Ishikawa (cell line): Measurements from ENCODE around the gene RMDN3.

ENCODE experiments used
- CEBPB ChIP-seq: IDR thresholded peaks from 2 replicates; pipeline ENCODE4 v1.6.1; 2012
- CREB1 ChIP-seq: IDR thresholded peaks from 2 replicates; pipeline ENCODE4 v1.6.1; 2012; ENCODE audit warnings: low read depth
- EGR1 ChIP-seq: IDR thresholded peaks from 2 replicates; pipeline ENCODE4 v1.6.1; 2012
- EP300 ChIP-seq: IDR thresholded peaks from 2 replicates; pipeline ENCODE4 v1.6.1; 2012; ENCODE audit warnings: borderline replicate concordance
- FOXM1 ChIP-seq: IDR thresholded peaks from 2 replicates; pipeline ENCODE4 v1.6.1; 2012; ENCODE audit warnings: low read depth, borderline replicate concordance
- MAX ChIP-seq: IDR thresholded peaks from 2 replicates; pipeline ENCODE4 v1.6.1; 2012
- NFIC ChIP-seq: IDR thresholded peaks from 2 replicates; pipeline ENCODE4 v1.6.1; 2012
- RAD21 ChIP-seq: IDR thresholded peaks from 2 replicates; pipeline ENCODE4 v1.6.1; 2012; ENCODE audit warnings: low read depth
- REST ChIP-seq: IDR thresholded peaks from 2 replicates; pipeline ENCODE4 v1.6.1; 2012; ENCODE audit warnings: low read depth, mild to moderate bottlenecking
- TAF1 ChIP-seq: IDR thresholded peaks from 2 replicates; pipeline ENCODE4 v1.6.1; 2012; ENCODE audit warnings: low read depth, mild to moderate bottlenecking
- TCF12 ChIP-seq: IDR thresholded peaks from 2 replicates; pipeline ENCODE4 v1.6.1; 2012; ENCODE audit warnings: low read depth
- TEAD4 ChIP-seq: IDR thresholded peaks from 2 replicates; pipeline ENCODE4 v1.6.1; 2012
- USF1 ChIP-seq: IDR thresholded peaks from 2 replicates; pipeline ENCODE4 v1.6.1; 2012
- YY1 ChIP-seq: IDR thresholded peaks from 2 replicates; pipeline ENCODE4 v1.6.1; 2012; ENCODE audit warnings: low read depth
- ZBTB7A ChIP-seq: IDR thresholded peaks from 2 replicates; pipeline ENCODE4 v1.6.1; 2012; ENCODE audit warnings: low read depth

RMDN3 gene

GRCh38 chr15:40754574-40754882, 526 bp downstream of the RMDN3 start:
- TF ChIP-seq EGR1 (no peak), TCF12 (no peak), TEAD4 (no peak), CREB1 (no peak), CEBPB (no peak), RAD21 (no peak), REST (no peak), EP300 (no peak), YY1 (no peak; the same call in 1 of the 2 replicates), ZBTB7A (no peak), NFIC (no peak), MAX (no peak), FOXM1 (no peak), TAF1 (no peak), USF1 (no peak)

- TF ChIP-seq FOXM1, result no peak
- TF ChIP-seq EGR1, result no peak
- no peak for TF ChIP-seq TAF1
- no peak for TF ChIP-seq TCF12
- TF ChIP-seq REST, result no peak
- TF ChIP-seq CEBPB, result no peak
- no peak for TF ChIP-seq ZBTB7A
- TF ChIP-seq YY1, result no peak
These were observed 3.3 kb downstream of the RMDN3 start for GRCh38 chr15:40751745-40752144.

- no peak for TF ChIP-seq TCF12
- no peak for TF ChIP-seq TEAD4
- no peak for TF ChIP-seq CEBPB
- TF ChIP-seq REST, result no peak
- no peak for TF ChIP-seq NFIC
- TF ChIP-seq EP300, result no peak
- TF ChIP-seq USF1, result no peak
- no peak for TF ChIP-seq TAF1
These were observed 4.2 kb downstream of the RMDN3 start for GRCh38 chr15:40750885-40751284.

- TF ChIP-seq MAX, result no peak
- no peak for TF ChIP-seq ZBTB7A
- TF ChIP-seq USF1, result no peak
- TF ChIP-seq REST, result no peak
- TF ChIP-seq TCF12, result no peak
- TF ChIP-seq TEAD4, result no peak
- TF ChIP-seq EP300, result no peak
- no peak for TF ChIP-seq EGR1
- TF ChIP-seq CREB1, result no peak
- no peak for TF ChIP-seq YY1
- TF ChIP-seq CEBPB, result no peak
These were observed 5.9 kb downstream of the RMDN3 start for GRCh38 chr15:40749151-40749630.
